Activated naive CD8-positive, alpha-beta T cell treated with anti-CD3 and anti-CD28 coated beads for 36 hours (primary cell): ENCODE data around the gene HEXA. TPM values are rescaled to one million over a fixed set of nuclear protein-coding genes. Genes with fewer than 3 reads are reported as not detected.
"Not testable (repeated sequence)": the region's sequence is repeated elsewhere in the genome, so short reads cannot be mapped to it uniquely, and the experiment has no call there.

Experiments used
- DNase-seq: peaks from one replicate; pipeline ENCODE4 v3.0.0; 2021
- H3K27ac Mint-ChIP-seq: one replicate; pipeline ENCODE4 v1.8.0; 2022; ENCODE audit warnings: mild to moderate bottlenecking, moderate library complexity, mixed read lengths
- H3K27me3 Mint-ChIP-seq: one replicate; pipeline ENCODE4 v1.8.0; 2022; ENCODE audit warnings: mild to moderate bottlenecking, mixed read lengths
- H3K36me3 Mint-ChIP-seq: one replicate; pipeline ENCODE4 v1.8.0; 2021; ENCODE audit warnings: mild to moderate bottlenecking, mixed read lengths
- H3K4me1 Mint-ChIP-seq: one replicate; pipeline ENCODE4 v1.8.0; 2021; ENCODE audit warnings: mixed read lengths
- H3K4me3 Mint-ChIP-seq: one replicate; pipeline ENCODE4 v1.8.0; 2022; ENCODE audit warnings: mild to moderate bottlenecking, moderate library complexity, mixed read lengths
- H3K9me3 Mint-ChIP-seq: one replicate; pipeline ENCODE4 v1.8.0; 2022; ENCODE audit warnings: mixed read lengths
- total RNA-seq, 2 experiments: library from RNA; stranded (reverse); gene quantifications; one replicate each; pipeline ENCODE4 v1.2.3, GENCODE V29; 2021

The HEXA gene
- total RNA-seq, 2 experiments from 2014 or later, result 61.3 to 66.2 TPM

DNA sequence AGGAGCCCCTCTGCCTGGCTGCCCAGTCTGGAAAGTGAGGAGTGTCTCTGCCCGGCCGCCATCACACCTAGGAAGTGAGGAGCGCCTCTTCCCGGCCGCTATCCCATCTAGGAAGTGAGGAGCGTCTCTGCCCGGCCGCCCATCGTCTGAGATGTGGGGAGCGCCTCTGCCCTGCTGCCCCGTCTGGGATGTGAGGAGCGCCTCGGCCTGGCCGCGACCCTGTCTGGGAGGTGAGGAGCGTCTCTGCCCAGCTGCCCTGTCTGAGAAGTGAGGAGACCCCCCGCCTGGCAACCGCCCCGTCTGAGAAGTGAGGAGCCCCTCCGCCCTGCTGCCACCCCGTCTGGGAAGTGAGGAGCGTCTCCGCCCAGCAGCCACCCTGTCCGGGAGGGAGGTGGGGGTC lies 20.5 kb upstream of the HEXA start:
- not testable (repeated sequence) for H3K9me3 Mint-ChIP-seq, DNase-seq, H3K27ac Mint-ChIP-seq, H3K27me3 Mint-ChIP-seq, H3K4me3 Mint-ChIP-seq, H3K4me1 Mint-ChIP-seq, H3K36me3 Mint-ChIP-seq

DNA sequence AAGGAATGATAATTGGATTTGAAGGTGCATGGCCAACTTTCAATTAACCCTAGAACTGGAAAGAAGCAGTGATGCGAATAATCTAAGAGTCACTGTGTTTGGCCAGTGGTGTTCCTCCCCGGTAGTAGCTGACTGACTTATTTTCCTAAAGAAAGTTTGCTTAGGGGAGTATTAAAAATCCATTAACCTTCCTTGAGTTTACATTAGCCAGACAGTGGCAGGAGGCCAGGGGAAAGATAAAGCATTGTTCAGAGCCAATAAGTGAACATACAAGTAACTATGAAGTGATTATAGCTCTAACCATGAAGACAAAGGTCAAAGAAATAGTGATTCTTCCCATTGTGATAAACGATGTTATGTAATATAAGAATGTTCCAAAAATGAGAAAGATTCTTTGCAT lies 13.4 kb upstream of the HEXA start:
- no peak for DNase-seq
- H3K4me3 Mint-ChIP-seq, result no peak overlapping the region
- H3K9me3 Mint-ChIP-seq, result no peaks in the 10 kb centered on the region
- no peaks in the 10 kb centered on the region for H3K36me3 Mint-ChIP-seq
- no peak overlapping the region for H3K27ac Mint-ChIP-seq
- no peaks in the 10 kb centered on the region for H3K4me1 Mint-ChIP-seq
- H3K27me3 Mint-ChIP-seq, result no peaks in the 10 kb centered on the region

DNA sequence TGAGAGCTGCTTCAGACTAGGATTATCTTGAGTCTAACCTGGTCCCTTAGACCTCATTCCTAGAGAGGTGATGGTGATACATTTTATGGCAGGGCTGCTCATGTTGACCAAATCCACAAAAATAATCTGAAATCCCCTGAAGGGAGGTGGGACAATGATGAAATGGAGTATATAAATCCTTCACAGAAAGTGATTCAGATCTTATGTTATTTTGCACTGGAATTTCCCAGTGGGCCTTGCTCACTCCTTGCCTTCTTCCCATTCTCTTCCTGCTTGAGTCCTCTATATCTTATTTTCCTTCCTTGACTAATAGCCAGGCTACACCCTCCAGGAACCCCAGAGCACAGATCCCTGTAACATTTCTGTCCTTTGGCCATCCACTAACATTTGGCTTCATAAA lies 11.9 kb upstream of the HEXA start:
- no peak for DNase-seq
- H3K4me3 Mint-ChIP-seq, result no peak overlapping the region
- H3K27me3 Mint-ChIP-seq, result no peaks in the 10 kb centered on the region
- H3K36me3 Mint-ChIP-seq, result no peaks in the 10 kb centered on the region
- H3K27ac Mint-ChIP-seq, result no peak overlapping the region
- H3K4me1 Mint-ChIP-seq, result no peaks in the 10 kb centered on the region
- no peaks in the 10 kb centered on the region for H3K9me3 Mint-ChIP-seq

DNA sequence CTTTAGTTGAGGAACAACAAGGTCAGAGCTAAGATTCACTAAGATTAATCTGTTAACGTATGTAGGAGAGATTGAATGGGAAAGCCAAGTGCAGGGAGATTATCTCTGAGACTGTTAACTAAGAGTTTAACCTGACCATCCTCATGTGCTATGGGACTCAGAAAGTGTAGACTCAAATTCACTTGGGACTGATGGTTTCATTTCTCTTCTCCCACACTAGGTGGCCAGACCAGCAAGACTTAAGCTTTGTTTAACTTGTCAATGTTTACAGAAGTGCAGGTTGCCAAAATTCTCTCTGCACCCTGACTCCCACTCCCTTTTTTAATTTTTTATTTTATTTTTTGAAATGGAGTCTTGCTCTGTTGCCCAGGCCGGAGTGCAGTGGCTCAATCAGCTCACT lies 6.3 kb upstream of the HEXA start:
- no peaks in the 10 kb centered on the region for H3K27me3 Mint-ChIP-seq

DNA sequence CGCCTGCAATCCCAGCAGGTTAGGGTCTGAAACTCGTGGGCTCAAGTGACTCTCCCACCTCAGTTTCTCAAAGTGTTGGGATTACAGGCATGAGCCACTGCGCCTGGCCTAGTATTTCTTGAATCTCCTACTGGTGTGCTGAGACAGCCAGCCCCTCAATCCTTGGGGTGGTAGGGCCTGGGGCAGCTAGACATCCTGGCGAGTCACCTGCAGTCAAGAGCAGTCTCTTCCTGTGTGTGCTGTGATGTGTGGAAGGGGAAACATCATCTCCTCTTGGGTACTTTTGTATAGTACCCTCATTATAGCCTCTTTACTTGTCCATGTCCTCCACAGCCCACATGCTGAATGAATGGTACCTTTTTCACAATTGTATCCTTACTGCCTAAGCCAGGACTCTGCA lies 4.9 kb upstream of the HEXA start:
- H3K4me1 Mint-ChIP-seq, result peaks cover 12% of the 10 kb centered on the region
- H3K4me3 Mint-ChIP-seq, result no peak overlapping the region
- DNase-seq, result no peak
- no peaks in the 10 kb centered on the region for H3K9me3 Mint-ChIP-seq
- H3K27ac Mint-ChIP-seq, result no peak overlapping the region
- peaks cover 1% of the 10 kb centered on the region for H3K36me3 Mint-ChIP-seq
- peaks cover 3% of the 10 kb centered on the region for H3K27me3 Mint-ChIP-seq

More for the DNA sequence above, 6.3 kb upstream of the HEXA start:
- no peak overlapping the region for H3K4me3 Mint-ChIP-seq
- H3K9me3 Mint-ChIP-seq, result no peaks in the 10 kb centered on the region
- H3K36me3 Mint-ChIP-seq, result no peaks in the 10 kb centered on the region
- DNase-seq, result no peak
- H3K4me1 Mint-ChIP-seq, result peaks cover 3% of the 10 kb centered on the region
- H3K27ac Mint-ChIP-seq, result no peak overlapping the region

DNA sequence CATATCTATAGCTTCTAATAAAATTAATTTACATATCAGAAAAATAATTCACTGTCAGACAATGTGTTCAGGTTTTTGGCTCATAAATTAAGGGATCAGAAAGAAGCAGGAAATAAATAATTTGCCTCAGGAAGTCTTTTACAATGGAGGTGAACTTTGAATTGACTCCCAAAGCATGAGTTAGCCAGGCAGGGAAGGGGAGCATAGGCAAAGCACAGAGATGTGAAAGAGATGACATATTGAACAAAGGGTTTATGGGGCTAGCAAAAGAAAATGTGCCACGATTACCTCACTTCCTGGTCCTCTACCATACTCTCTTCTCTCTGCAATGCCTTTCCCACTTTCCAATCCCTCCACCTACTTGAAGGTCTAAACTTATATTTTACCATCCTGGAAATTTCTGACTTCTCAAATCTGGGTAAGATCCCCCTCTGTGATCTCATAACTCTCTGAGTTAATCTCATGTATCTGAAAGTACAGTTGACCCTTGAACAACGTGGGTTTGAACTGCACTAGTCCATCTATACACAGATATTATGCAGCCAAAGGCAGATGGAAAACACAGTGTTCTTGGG lies 4.1 kb upstream of the HEXA start:
- peaks cover 6% of the 10 kb centered on the region for H3K27me3 Mint-ChIP-seq
- no peak overlapping the region for H3K4me3 Mint-ChIP-seq
- no peak overlapping the region for H3K27ac Mint-ChIP-seq

DNA sequence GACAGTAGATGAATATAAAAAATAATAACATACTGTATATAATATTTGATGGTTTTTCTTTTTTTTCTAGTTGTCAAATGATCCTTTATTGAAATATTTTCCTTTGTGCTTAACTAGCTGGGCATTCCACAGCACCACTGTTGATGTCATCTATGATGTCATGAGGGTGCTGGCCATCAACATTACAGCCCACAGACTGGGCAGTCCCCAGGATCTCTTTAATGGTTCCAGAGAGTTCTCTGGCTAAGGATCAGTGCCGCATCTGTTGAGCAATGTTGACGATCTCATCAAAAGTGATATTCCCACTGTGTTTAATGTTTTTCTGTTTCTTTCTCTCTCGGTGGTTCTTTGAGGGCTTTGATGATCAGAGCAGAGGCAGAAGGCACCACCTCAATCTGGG lies 3.3 kb upstream of the HEXA start:
- not testable (repeated sequence) for H3K27me3 Mint-ChIP-seq, H3K4me3 Mint-ChIP-seq, H3K36me3 Mint-ChIP-seq, H3K27ac Mint-ChIP-seq, H3K9me3 Mint-ChIP-seq, DNase-seq
- H3K4me1 Mint-ChIP-seq, result peaks cover 27% of the 10 kb centered on the region

More for the DNA sequence above, 4.1 kb upstream of the HEXA start:
- H3K9me3 Mint-ChIP-seq, result no peaks in the 10 kb centered on the region
- H3K36me3 Mint-ChIP-seq, result peaks cover 4% of the 10 kb centered on the region
- DNase-seq, result no peak
- peaks cover 19% of the 10 kb centered on the region for H3K4me1 Mint-ChIP-seq

DNA sequence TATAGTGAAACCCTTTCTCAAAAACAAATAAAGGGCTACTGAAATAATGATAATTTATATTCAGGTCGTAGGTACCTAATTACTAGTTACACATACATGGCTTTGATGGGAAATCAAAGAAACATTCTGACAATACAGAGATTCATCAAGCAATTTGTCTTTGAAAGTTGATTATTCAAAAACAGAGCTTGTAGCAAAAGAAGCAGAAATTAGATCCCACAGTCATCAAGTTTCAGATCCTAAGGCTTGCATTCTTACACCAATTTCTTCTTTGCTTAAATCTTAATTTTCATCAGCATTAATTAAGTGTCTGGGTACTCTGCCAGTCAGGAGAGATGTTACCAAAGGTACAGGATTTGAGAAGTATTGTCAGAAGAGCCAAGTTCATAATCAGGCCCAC lies 1.5 kb upstream of the HEXA start:
- Mint-ChIP-seq H3K36me3 (peaks cover 9% of the 10 kb centered on the region), H3K4me1 (peaks cover 39% of the 10 kb centered on the region), H3K27ac (peak overlapping the region; percentile 19), H3K27me3 (peaks cover 6% of the 10 kb centered on the region), H3K4me3 (no peak overlapping the region), H3K9me3 (no peaks in the 10 kb centered on the region)
- DNase-seq, result no peak

DNA sequence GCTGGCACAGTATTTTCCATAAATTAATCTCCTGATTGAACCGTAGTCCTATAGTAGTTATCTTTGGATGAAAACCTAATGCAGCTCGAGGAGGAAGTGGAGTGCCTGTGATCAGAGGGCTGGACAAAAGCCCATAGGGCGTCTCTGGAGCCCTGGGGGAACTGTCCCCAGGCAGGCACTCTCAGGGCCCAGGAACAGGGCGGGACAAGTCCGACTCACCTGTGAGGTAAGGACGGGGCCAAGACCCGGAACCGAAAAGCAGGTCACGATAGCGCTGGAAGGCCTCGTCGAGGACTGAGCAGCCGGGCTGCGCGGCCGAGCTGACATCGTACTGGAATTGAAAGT lies 341 bp downstream of the HEXA start:
- H3K27me3 Mint-ChIP-seq, result peaks cover 6% of the 10 kb centered on the region
- H3K9me3 Mint-ChIP-seq, result no peaks in the 10 kb centered on the region
- H3K27ac Mint-ChIP-seq, result peak overlapping the region; percentile 98
- H3K4me1 Mint-ChIP-seq, result peaks cover 39% of the 10 kb centered on the region
- peak overlapping the region; percentile 92 for H3K4me3 Mint-ChIP-seq
- H3K36me3 Mint-ChIP-seq, result peaks cover 9% of the 10 kb centered on the region
- DNase-seq, result no peak

DNA sequence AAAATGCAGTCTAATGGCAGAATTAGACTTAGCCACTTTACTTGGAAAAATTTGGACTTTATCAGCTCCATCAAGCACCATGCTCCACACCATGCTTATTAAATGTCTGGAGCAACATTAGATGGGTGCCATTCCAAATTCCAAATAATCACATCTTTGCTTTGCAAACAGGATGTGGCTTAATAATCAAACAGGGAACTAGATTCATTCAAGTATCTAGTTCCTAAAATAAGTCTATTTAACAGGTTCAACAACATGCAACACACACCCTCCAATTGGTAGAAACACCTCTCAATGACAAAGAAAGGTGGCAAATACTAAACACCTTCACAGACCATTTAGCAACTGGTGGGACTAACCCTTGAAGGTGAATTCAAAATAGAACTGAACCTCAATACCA lies 3.5 kb downstream of the HEXA start:
- peaks cover 6% of the 10 kb centered on the region for H3K27me3 Mint-ChIP-seq
- no peak overlapping the region for H3K27ac Mint-ChIP-seq
- no peaks in the 10 kb centered on the region for H3K9me3 Mint-ChIP-seq
- DNase-seq, result no peak
- H3K4me3 Mint-ChIP-seq, result no peak overlapping the region
- H3K36me3 Mint-ChIP-seq, result peaks cover 15% of the 10 kb centered on the region
- peaks cover 51% of the 10 kb centered on the region for H3K4me1 Mint-ChIP-seq

DNA sequence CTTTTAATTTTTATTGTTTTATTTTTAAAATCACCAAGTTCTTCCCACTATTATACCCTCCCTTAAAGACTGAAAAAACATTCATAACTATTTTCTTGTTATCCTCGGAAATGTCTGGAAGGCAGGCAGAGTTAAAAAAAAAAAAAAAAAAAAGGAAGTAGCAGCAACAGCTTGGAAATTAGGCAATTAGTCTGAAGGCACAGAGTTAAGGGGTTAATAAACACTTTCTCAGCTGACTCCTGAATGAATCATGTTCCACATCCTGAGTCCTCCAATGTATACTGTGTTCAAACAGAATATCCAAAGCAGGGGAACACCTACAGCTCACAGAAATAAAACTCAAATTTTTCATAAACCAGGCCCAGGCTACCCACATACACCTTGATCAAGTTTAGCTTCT lies 5.8 kb downstream of the HEXA start:
- no peak overlapping the region for H3K4me3 Mint-ChIP-seq
- H3K27ac Mint-ChIP-seq, result no peak overlapping the region
- peaks cover 52% of the 10 kb centered on the region for H3K4me1 Mint-ChIP-seq
- H3K27me3 Mint-ChIP-seq, result no peaks in the 10 kb centered on the region
- H3K36me3 Mint-ChIP-seq, result peaks cover 28% of the 10 kb centered on the region
- peaks cover 4% of the 10 kb centered on the region for H3K9me3 Mint-ChIP-seq
- no peak for DNase-seq

DNA sequence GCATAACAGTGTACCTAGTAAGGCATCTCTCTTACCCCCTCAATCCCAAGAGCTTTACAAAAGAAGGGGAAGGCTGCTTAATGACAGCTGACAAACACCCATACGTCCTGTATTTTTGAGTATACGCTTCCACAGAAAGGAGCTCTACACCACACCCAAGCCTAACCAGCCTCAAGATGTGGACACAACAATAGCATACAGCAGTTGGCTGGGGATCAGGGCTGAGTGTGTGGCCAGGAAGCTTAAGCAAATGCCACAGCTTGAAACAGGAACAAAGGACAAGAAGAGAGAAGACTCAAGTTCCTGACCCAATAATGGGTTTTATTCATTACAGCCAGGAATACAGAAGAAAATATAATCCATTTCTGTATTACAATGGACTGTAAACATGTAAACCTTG lies 6.9 kb downstream of the HEXA start:
- peaks cover 4% of the 10 kb centered on the region for H3K9me3 Mint-ChIP-seq
- H3K4me1 Mint-ChIP-seq, result peaks cover 42% of the 10 kb centered on the region
- H3K27me3 Mint-ChIP-seq, result no peaks in the 10 kb centered on the region
- H3K36me3 Mint-ChIP-seq, result peaks cover 22% of the 10 kb centered on the region
- DNase-seq, result no peak
- no peak overlapping the region for H3K27ac Mint-ChIP-seq
- H3K4me3 Mint-ChIP-seq, result no peak overlapping the region

DNA sequence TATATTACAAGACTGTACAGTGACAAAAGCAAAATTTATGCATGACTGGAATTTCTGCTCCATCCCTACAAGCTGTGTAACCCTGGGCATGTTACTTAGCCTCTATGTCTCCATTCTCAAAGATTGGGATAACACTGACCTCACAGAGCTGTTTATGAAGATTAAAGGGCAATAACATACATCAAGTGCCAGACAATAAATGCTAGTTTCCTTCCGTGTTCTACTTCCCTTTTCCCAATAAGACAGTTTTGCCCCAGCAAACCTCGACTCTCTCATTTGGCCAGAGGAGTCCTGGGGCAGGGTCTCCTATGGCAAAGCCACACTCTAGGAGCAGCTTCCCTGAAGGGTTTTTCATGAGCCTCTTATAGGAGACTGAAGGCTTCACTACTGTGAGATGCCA lies 7.5 kb downstream of the HEXA start:
- no peak for DNase-seq
- Mint-ChIP-seq H3K27me3 (no peaks in the 10 kb centered on the region), H3K4me3 (no peak overlapping the region), H3K9me3 (peaks cover 4% of the 10 kb centered on the region), H3K27ac (no peak overlapping the region), H3K4me1 (peaks cover 37% of the 10 kb centered on the region), H3K36me3 (peaks cover 22% of the 10 kb centered on the region)

DNA sequence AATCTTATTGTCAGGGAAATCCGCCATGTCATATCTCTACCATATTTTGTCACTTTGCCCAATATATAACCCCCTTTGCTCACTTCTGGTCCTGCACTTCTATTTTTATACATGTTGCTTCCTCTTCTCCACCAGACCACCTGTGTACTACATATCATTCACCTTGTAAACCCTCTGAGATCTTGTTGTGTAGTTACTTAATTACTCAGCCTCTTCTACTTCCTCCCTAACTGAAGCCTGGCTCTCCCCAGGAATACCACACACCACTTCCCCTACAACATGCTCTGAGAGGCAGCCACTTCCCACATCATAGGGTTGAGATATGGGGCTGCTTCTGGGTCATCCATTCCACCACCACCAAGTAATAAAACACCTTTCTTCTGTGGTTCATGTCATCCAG lies 10.0 kb downstream of the HEXA start:
- no peaks in the 10 kb centered on the region for H3K27me3 Mint-ChIP-seq
- H3K36me3 Mint-ChIP-seq, result peaks cover 22% of the 10 kb centered on the region
- peaks cover 4% of the 10 kb centered on the region for H3K9me3 Mint-ChIP-seq
- peak overlapping the region; percentile 0 for H3K27ac Mint-ChIP-seq
- H3K4me3 Mint-ChIP-seq, result no peak overlapping the region
- peaks cover 32% of the 10 kb centered on the region for H3K4me1 Mint-ChIP-seq
- peak; percentile 23 for DNase-seq

DNA sequence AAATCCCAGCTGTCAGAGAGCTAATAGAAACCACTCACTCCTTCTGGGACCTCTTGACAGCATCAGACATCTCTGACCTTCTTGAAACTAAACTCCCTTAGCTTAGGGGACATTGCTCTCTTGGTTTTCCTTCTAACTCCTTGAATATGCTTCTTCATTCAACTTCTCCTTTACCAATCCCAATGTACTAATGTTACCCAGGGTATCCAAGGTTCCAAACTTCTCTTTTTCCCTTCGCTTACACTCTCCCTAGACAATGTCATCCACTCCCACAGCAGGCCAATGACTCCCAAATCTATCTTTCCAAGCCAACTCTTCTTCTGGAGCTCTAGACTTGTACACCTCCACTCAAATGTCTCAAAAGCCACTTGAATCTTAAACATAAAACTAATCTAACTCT lies 14.6 kb downstream of the HEXA start:
- H3K27ac Mint-ChIP-seq, result no peak overlapping the region
- peaks cover 15% of the 10 kb centered on the region for H3K4me1 Mint-ChIP-seq
- H3K36me3 Mint-ChIP-seq, result peaks cover 7% of the 10 kb centered on the region

DNA sequence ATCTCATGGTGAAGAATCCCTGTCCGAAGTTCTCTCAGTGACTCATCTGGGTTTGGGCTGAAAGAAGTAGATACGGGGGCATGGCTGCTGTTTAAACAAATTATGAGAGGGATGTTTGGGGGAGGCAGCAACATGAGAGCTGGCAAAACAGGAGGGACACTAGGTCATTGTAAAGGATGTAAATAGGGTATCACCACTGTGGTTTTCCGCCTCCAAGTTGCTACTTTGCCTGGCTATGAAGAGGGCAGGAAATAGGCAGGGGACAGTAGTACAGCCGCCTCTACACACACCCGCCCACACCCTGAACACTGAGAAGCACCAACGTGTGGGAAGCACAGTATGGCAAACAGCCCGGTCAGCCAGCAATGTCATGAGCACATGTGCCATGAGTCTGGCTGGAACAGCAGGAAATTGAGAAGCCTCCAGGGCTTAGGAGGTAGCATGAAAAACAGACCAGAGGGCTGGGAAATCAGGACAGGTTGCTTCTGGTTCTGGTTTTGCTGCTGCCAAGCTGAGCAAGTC lies 17.1 kb downstream of the HEXA start:
- no peak for DNase-seq
- no peak overlapping the region for H3K27ac Mint-ChIP-seq
- H3K9me3 Mint-ChIP-seq, result no peaks in the 10 kb centered on the region
- peaks cover 7% of the 10 kb centered on the region for H3K4me1 Mint-ChIP-seq
- H3K27me3 Mint-ChIP-seq, result no peaks in the 10 kb centered on the region
- H3K4me3 Mint-ChIP-seq, result no peak overlapping the region
- no peaks in the 10 kb centered on the region for H3K36me3 Mint-ChIP-seq

More for the DNA sequence above, 14.6 kb downstream of the HEXA start:
- no peak for DNase-seq
- H3K27me3 Mint-ChIP-seq, result no peaks in the 10 kb centered on the region
- no peaks in the 10 kb centered on the region for H3K9me3 Mint-ChIP-seq
- no peak overlapping the region for H3K4me3 Mint-ChIP-seq
